MCF 10A (cell line): ENCODE data around the gene GJA3. TPM values are rescaled to one million over a fixed set of nuclear protein-coding genes. Genes with fewer than 3 reads are reported as not detected.

ENCODE experiments used
- BruUV-seq: library from RNA; stranded (reverse); fragments of 400-500 nt; replicated peaks from 2 replicates; lab custom pipeline; 2021; lab: Mats Ljungman, UMichigan
- CTCF ChIA-PET: fragments of 300-600 bp; sonication (Branson Sonifier 250); formaldehyde crosslinking; extraction: SDS; loops from one replicate; lab custom pipeline; 2021; ENCODE audit warnings: antibody characterized with exemption, inconsistent platforms; lab: Yijun Ruan, JAX
- POLR2A ChIA-PET: fragments of 300-600, 350-650 bp; sonication (Branson Sonifier 250); formaldehyde crosslinking; extraction: SDS; loops from one replicate; lab custom pipeline; 2020; ENCODE audit warnings: antibody characterized with exemption, inconsistent platforms; lab: Yijun Ruan, JAX
- DNase-seq: peaks from one replicate; pipeline ENCODE4 v3.0.0-alpha.2; 2018; ENCODE audit not compliant: unreplicated experiment
- H3K27ac Mint-ChIP-seq: one replicate; pipeline ENCODE4 v1.8.0; 2022; ENCODE audit warnings: mild to moderate bottlenecking, low read depth, mixed read lengths; ENCODE audit not compliant: unreplicated experiment
- H3K27me3 Mint-ChIP-seq: one replicate; pipeline ENCODE4 v1.8.0; 2022; ENCODE audit warnings: mixed read lengths; ENCODE audit not compliant: insufficient read depth, unreplicated experiment
- H3K36me3 Mint-ChIP-seq: one replicate; pipeline ENCODE4 v1.8.0; 2022; ENCODE audit warnings: mild to moderate bottlenecking, moderate library complexity, mixed read lengths; ENCODE audit not compliant: insufficient read depth, unreplicated experiment
- H3K4me1 Mint-ChIP-seq: one replicate; pipeline ENCODE4 v1.8.0; 2022; ENCODE audit warnings: mixed read lengths; ENCODE audit not compliant: insufficient read depth, unreplicated experiment
- H3K4me3 Mint-ChIP-seq: one replicate; pipeline ENCODE4 v1.8.0; 2022; ENCODE audit warnings: mild to moderate bottlenecking, moderate library complexity, mixed read lengths; ENCODE audit not compliant: unreplicated experiment
- H3K9me3 Mint-ChIP-seq: one replicate; pipeline ENCODE4 v1.8.0; 2022; ENCODE audit warnings: mixed read lengths; ENCODE audit not compliant: unreplicated experiment
- CTCF ChIP-seq: fragments of 200-600 bp; IDR thresholded peaks from one replicate; pipeline ENCODE4 v1.8.0; 2022; ENCODE audit warnings: antibody characterized with exemption, mild to moderate bottlenecking; ENCODE audit not compliant: unreplicated experiment
- intact Hi-C: fragments of 100-400 bp; cut with micrococcal nuclease; formaldehyde crosslinking; loops from 2 replicates; pipeline ENCODE4 v1.14.1; 2022
- total RNA-seq: library from RNA; stranded (reverse); gene quantifications from 2 replicates; pipeline ENCODE4 v1.2.3, GENCODE V29; 2022

The GJA3 gene
- total RNA-seq, 1 experiment from 2014 or later: 4.7 TPM

- intact Hi-C loops: no loop called here
- TF ChIP-seq CTCF: no peak
- Mint-ChIP-seq H3K4me3 (no peak overlapping the region), H3K27me3 (no peaks in the 10 kb centered on the region), H3K36me3 (no peaks in the 10 kb centered on the region), H3K27ac (no peak overlapping the region), H3K9me3 (no peaks in the 10 kb centered on the region), H3K4me1 (no peaks in the 10 kb centered on the region)
- BruUV-seq: no TSS peak
- DNase-seq: no peak
- ChIA-PET POLR2A (no interaction called here), CTCF (no interaction called here)
Measured at GRCh38 chr13:20140487-20140886, 20.4 kb downstream of the GJA3 start.

- DNase-seq: no peak
- intact Hi-C loops: no loop called here
- H3K27ac Mint-ChIP-seq: no peak overlapping the region
- H3K4me1 Mint-ChIP-seq: no peaks in the 10 kb centered on the region
- no peaks in the 10 kb centered on the region for H3K36me3 Mint-ChIP-seq
- H3K9me3 Mint-ChIP-seq: no peaks in the 10 kb centered on the region
- CTCF ChIA-PET: interaction anchor here (0.9 kb wide), 1 partner anchor 20 kb away, joined by 5 read pairs; no protein-coding TSS in a partner anchor
- H3K27me3 Mint-ChIP-seq: no peaks in the 10 kb centered on the region
- no TSS peak for BruUV-seq
- no peak for TF ChIP-seq CTCF
- no peak overlapping the region for H3K4me3 Mint-ChIP-seq
- POLR2A ChIA-PET: no interaction called here
Measured at GRCh38 chr13:20137875-20138274, 23.0 kb downstream of the GJA3 start.

GRCh38 chr13:20136781-20137703, 23.8 kb downstream of the GJA3 start:
- Mint-ChIP-seq H3K36me3 (no peaks in the 10 kb centered on the region), H3K27ac (no peak overlapping the region), H3K4me1 (no peaks in the 10 kb centered on the region), H3K27me3 (no peaks in the 10 kb centered on the region), H3K4me3 (no peak overlapping the region), H3K9me3 (no peaks in the 10 kb centered on the region)
- DNase-seq: no peak
- POLR2A ChIA-PET: no interaction called here
- intact Hi-C loops: no loop called here
- CTCF ChIA-PET: interaction anchor here (0.6 to 0.9 kb wide), 2 partner anchors 11 to 21 kb away, joined by 5 read pairs; no protein-coding TSS in a partner anchor
- TF ChIP-seq CTCF: no peak
- BruUV-seq: no TSS peak

- no TSS peak for BruUV-seq
- Mint-ChIP-seq H3K9me3 (no peaks in the 10 kb centered on the region), H3K27ac (no peak overlapping the region), H3K4me3 (no peak overlapping the region), H3K27me3 (no peaks in the 10 kb centered on the region), H3K36me3 (no peaks in the 10 kb centered on the region), H3K4me1 (no peaks in the 10 kb centered on the region)
- ChIA-PET POLR2A (interaction anchor here (0.7 kb wide), 1 partner anchor 247 kb away, joined by 4 read pairs; no protein-coding TSS in a partner anchor), CTCF (no interaction called here)
- TF ChIP-seq CTCF: no peak
- no peak for DNase-seq
- intact Hi-C loops: no loop called here
Measured at GRCh38 chr13:20134732-20135131, 26.1 kb downstream of the GJA3 start.
